Ishikawa (cell line): ENCODE measurements around the gene TMEFF1.

Experiments used
- CREB1 ChIP-seq: IDR thresholded peaks from 2 replicates; pipeline ENCODE4 v1.6.1; 2012; ENCODE audit warnings: low read depth
- MAX ChIP-seq: IDR thresholded peaks from 2 replicates; pipeline ENCODE4 v1.6.1; 2012
- ZBTB7A ChIP-seq: IDR thresholded peaks from 2 replicates; pipeline ENCODE4 v1.6.1; 2012; ENCODE audit warnings: low read depth

DNA sequence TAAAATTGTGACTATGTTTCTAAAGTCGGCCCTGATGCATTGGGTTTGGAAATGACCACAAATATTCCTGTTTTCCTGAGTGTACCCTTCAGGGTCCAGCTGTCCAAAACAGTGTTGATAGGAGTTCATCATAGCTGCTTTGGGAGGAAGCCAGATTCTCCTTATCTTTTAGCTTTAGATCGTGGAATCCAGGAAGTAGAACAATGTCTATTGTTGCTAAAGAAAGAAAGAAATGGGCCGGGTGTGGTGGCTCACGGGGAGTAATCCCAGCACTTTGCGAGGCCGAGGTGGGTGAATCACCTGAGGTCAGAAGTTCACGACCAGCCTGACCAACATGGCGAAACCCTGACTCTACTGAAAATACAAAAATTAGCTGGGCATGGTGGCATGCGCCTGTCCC, 114.4 kb downstream of the TMEFF1 start:
- TF ChIP-seq ZBTB7A (no peak), MAX (no peak), CREB1 (no peak)
